ENCODE data around the gene HTR1D.

HTR1D gene

DNA sequence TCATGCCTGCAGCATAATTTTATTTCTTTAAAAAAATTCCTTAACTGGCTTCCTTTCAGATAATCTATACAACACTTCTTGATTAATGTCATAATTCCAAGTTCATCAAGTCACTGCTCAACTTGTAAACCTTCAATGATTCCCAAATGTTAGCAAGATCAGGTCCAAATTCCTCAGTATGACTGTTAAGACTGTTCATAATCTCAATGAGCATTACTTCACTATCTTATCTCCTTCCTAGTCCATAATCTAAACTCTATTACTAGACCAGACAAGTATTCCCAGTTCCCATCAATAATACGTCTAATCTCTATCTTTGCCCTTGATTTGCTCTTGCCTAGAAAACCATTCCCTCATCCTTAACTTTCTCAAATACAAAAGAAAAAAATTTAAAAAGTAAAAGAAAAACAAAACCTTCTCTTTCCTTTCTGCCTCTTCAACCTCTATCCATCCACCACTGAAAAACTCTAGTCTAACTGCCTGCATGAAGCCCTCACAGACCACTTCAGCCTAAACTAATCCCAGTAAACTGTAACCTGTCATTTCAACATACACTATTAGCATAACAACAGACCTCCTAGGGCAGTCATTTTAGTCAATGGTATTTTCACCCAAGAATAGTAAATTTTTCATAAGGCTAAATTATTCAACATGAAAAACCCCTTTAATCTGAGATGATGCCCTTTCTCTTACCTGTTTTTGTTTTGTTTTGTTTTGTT, 64.2 kb downstream of the HTR1D start:
- DNase-seq: no peak

DNA sequence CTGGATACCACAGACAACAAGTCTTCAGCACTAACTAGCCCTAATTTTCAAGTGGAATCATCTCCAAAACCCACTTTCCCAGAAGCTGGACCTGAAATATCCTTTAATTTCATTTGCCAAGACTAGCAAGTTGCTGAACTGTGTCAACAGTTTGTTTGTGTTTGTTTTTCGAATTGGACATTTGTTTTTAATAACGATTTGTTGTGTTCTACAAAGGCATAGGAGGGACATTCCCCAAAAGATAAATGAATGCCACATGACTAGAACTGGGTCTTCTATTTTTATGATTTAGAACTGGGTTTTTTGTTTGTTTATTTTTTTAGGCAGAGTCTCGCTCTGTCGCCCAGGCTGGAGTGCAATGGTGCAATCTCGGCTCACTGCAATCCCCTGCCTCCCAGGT, 66.6 kb downstream of the HTR1D start:
- no peak for DNase-seq

- no peak for DNase-seq
Measured at GRCh38 chr1:23150125-23150524, 67.2 kb downstream of the HTR1D start.

GRCh38 chr1:23149114-23149513, 68.2 kb downstream of the HTR1D start:
- DNase-seq: no peak

DNA sequence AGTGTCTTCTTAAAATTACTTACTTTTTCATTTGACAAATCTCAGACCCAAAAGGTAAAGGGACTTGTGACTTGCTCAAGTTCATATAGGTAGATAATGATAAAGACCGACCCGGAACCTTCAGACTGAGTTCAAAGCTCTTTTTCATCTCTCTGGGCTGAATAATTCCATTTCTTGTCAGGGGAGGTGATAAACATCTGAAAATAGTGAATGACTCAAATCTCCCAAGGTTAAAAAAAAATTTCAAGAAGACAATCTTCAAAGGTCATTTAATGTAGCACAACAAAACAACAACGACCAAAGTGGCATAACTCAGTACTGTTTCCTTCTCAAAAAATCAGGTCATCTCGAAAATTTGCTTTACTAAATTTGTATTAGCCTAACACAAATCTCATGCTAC, 69.2 kb downstream of the HTR1D start:
- DNase-seq: no peak
